ENCODE data around the gene SORBS2.
"Not testable (repeated sequence)": the region's sequence is repeated elsewhere in the genome, so short reads cannot be mapped to it uniquely, and the experiment has no call there.

SORBS2 gene, protein sequence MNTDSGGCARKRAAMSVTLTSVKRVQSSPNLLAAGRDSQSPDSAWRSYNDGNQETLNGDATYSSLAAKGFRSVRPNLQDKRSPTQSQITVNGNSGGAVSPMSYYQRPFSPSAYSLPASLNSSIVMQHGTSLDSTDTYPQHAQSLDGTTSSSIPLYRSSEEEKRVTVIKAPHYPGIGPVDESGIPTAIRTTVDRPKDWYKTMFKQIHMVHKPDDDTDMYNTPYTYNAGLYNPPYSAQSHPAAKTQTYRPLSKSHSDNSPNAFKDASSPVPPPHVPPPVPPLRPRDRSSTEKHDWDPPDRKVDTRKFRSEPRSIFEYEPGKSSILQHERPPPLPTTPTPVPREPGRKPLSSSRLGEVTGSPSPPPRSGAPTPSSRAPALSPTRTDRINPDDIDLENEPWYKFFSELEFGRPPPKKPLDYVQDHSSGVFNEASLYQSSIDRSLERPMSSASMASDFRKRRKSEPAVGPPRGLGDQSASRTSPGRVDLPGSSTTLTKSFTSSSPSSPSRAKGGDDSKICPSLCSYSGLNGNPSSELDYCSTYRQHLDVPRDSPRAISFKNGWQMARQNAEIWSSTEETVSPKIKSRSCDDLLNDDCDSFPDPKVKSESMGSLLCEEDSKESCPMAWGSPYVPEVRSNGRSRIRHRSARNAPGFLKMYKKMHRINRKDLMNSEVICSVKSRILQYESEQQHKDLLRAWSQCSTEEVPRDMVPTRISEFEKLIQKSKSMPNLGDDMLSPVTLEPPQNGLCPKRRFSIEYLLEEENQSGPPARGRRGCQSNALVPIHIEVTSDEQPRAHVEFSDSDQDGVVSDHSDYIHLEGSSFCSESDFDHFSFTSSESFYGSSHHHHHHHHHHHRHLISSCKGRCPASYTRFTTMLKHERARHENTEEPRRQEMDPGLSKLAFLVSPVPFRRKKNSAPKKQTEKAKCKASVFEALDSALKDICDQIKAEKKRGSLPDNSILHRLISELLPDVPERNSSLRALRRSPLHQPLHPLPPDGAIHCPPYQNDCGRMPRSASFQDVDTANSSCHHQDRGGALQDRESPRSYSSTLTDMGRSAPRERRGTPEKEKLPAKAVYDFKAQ (N-terminal part only)

DNA sequence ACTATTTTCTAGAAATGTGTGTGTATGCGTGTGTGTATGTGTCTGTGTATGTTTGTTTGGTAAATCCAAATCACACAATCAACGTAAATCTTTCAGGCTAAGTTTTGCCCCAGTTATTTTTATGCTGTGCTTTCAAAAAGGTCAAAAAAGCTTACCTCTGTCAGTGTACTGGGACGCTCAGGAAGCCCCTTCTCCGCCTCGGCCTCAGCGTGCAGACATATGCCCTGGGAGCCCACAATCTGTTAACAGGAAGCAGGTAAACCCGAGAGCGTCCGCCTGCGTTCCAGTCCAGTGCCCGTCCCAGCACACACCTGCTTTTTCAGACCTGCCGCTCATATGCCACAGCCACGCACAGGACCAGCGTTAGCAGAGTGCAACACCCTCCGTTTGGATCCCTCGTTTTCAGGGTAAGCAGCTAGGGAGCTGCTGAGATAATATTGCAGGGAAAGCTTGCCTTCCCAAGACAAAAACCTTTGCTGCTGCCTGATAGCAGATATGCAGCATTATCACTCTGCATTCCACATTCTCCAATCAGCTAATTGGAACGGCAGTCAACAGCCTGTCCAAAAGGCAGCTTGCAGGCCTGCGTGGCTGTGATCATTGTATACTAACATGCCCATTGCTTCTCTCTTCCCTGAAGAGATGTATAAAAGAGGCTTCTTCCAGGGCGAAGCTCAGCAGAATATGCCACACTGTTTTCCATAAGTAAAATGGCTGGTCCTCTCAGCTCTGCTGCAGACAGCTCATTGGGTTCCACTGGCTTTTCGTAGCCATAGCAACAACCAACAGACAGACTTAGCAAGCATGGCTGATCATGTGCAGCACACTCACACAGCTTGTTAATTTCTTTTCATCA lies at the start of gene SORBS2:
Gene SORBS2, minus strand, starts transcription at position 686 of the 856 bp plus-strand sequence. CDS start 121,623 bp downstream, outside the sequence.
- peak; percentile 18 for DNase-seq (ENCODE audit: low read depth)

DNA sequence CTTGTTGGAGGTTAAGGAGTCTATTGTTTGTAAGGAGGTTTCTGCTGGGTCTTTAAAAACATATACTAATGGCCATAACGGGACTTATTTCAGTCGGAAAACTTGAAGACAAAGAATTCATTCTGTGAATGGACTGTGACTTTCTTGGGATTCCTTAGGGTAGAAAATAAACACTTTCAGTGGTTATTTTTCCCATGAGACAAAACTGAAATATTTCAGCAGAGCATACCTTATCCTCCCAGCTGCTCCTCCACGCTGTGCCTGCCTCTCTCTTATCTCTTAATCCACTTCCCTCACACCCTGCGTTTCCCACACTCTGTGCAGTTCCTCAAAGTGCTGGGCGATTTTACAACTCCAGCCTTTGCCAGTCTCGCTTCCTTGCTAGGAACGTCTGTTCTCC lies 47.1 kb upstream of the SORBS2 start:
- DNase-seq (ENCODE audit: low read depth) = no peak

DNA sequence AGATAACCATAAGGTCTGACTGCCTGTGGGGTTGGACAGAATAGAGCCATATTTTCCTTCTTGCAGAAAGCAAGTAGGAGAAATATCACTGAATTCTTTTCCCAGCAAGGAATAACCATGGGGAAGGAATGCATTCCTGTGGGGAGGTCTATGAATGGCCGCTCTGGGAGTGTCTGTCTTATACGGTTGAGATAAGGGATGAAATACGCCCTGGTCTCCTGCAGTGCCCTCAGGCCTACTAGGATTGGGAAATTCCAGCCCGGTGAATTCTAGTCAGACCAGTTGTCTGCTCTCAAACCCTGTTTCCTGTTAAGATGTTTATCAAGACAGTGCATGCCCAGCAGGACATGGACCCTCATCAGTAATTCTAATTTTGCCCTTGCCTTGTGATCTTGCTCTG lies 45.6 kb upstream of the SORBS2 start:
- DNase-seq (ENCODE audit: low read depth) = not testable (repeated sequence)

DNA sequence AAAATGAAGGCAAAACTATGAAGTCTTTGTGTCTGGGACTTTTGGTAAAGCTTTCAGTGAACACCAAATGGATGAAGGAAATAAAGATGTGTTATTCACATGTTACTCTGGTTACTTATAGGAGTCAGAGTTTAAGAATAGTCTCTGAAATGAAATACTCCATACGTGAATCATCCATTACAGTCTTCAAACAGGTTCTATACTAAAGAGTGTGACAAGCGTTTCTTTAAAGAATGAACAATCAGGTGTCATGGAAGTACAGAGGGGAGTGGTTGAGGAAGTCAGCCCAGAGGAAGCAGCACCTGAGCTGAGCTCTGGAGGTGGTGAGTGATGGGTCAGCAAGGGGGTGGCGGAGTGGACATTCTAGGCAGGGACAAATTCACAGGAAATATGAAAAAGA lies 41.8 kb upstream of the SORBS2 start:
- DNase-seq (ENCODE audit: low read depth) = no peak

DNA sequence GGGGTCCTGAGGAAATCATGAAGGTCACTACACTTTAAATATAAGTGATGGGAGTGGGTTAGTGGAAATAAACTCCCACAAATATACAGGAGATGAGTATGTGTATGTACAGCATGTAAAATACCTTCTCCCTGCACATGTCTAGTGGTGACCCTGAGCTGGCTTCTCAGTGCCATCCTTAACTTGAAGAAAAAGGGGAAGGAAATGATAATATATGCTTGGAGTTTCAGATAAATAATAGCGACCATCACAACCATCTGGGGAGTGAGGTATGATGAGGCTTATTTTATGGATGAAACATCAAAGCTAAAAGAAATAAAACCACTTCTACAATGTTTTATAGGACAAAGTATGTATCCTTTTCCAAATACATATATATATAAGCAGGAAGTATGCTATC lies 41.0 kb upstream of the SORBS2 start:
- no peak for DNase-seq (ENCODE audit: low read depth)

DNA sequence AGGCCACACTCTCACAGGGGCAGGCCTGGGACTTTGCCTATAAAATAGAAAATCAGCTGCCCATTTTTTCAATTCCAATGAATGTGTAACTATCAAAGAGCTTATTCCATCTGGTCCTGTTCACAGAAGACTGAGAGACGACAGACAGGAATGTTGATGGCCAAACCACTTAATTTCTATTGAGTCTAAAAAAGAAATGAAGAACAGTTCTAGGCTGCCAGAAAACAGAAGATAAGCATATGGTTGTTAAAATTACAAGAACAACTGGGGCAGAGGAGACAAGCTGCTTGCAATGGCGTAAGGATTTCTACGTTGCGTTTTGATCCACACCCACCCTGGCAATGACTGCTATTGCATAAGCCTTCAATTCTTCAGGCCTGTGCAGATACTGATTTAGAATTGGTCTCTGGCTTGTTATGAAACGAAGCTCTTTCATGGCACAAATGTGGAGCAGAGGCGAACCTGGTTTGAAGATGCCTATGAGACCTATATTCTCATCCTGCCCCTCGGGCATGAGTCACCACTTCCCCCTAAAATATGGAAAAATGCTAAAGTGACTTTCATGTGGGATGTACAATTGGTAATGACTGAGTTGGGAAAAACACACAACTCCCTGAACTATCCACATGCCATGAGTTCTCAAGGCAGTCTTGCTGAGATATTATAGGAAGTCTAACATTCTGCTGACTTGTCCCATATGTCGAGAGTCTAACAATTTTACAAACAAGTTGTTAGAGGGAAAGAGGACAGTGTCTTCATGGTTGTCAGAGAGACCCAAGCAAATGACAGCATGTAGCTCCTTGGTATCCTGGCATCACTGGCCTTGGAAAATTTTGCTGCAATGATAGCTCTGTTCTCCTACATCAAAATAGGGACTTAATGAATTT lies 37.9 kb upstream of the SORBS2 start:
- DNase-seq (ENCODE audit: low read depth) = peak; percentile 30

DNA sequence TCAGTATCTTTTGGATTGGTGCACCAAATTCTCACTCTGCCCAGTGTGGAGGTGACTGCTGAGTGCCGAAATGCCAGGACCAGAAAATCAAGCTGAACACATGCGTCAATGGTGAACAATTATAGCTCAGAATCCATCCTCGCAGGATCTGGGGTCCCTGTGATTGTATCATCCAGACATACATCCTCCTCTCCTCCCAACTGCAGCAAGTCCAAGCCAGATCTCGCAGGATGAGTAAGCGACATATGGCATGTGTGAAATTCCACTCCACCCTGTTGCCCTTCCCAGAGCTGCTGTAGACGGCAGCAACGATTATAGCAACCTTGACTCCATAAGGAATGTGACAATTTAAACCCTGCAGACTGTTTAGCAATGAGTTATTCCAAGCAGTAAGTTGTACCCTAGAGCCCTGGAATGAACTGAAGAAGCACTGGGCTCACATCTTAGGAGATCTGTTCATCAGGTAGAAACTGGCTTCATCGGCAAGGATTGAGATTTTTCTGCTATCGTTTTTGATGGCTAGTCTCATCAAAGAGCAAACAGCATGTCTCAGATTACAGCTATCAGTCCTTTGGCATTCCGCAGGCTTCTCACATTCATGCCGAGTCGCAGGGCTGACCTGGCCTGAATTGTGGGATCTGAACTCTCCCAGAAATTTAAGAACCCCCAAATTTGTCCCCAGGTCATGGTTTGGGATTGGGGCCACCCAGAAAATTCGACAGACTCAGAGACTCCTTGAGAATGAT lies 35.5 kb upstream of the SORBS2 start:
- DNase-seq (ENCODE audit: low read depth) = peak; percentile 57

DNA sequence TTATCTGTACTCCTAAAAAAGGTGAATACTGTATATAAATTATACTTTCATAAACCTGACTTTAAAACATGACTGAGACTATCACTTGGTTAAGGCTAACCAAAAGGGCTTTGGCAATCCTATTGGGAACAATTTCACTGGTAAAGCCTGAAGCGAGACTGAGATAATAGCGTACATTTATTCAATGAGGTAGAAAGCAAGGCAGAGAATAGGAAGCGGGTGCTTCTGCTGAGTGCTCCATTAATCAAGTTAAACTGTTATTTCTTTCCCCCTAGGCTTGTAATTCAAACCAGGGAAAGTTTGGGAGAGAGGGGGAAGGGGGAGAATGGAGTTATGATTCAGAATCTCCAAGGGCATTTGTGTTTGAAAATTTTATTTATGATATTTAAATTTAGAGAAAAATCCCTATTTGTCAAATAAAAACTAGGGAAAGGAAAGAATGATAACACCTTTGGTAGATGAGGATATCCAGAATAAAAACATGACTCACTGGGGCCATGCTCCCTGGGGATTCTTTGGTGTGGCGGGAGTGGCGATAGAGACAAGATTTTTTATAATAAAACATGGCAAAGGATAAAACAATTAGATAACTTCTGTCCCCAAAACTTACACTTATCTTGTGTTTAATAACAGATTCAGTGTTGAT lies 34.6 kb upstream of the SORBS2 start:
- DNase-seq (ENCODE audit: low read depth) = no peak

DNA sequence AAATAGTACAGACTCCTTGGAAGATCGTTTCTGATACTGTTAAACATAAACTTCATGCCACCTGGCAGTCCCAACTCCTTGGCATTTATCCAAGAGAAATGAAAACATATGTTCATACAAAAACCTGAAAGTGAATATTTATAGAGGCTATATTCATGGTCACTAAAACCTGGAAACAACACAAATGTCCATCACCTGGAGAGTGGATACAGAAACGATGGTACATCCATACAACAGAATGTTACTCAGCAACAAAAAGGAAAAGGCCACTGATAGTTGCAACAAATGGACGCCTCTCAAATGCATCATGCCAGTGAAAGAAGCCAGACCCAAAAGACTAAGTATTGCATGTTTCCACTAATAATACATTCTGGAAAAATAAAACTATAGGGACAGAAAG lies 34.0 kb upstream of the SORBS2 start:
- no peak for DNase-seq (ENCODE audit: low read depth)

DNA sequence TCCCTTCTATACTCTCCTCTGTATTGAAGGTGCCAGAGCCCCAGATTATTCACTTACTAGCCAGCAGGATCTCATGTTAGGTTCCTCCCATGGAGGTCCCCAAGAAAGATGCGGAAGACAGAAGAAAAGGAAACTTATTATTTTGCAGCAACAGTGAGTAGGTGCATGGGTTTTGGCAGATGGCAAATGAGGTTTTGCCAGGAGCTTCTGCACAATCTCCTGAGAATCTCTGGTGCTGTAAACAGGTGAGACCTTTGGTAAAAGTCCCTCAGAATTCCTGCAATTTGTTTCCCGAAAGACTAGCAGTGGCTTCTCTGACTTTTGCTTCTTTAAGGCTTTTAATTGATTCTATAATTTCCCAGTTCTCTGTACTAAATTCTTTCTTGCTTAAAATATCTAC lies 29.5 kb upstream of the SORBS2 start:
- DNase-seq (ENCODE audit: low read depth) = no peak

DNA sequence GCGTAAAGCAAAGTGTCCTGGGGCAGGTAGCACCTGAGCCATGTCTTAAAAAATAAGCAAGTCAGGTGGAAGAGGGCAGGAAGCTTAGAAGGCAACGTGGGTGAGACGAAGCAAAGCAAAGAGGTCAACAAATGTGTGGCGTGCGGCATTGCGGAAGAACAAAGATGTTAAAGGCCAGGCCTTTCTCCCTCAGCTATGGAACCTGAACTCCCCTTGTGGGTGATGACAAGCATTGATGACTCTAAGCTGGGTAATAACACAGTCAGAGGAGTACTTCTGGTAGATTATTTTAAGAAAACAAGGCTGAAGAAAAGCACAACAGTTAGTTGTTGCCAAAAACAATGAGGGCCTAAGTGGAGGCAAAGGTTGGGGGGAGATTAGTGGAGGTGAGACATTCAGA lies 29.0 kb upstream of the SORBS2 start:
- DNase-seq (ENCODE audit: low read depth) = no peak

DNA sequence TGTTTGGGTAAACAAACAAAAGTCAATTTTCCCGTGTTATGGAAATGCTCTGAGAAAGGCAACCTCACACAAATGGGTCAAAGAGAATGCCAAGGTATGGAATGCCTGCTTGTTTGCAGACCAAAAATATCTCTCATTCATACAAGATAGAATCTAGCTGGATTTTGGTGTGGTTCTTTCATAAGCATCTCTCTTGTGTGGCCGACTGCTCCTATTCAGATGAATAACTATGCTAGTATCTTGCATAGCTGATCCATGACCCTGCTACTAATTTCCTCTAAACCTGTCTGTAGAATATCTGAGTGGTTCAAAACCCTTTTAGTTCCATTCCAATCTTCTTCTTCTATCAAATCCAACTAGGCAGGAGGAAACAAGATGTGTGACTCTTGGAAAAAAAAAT lies 28.2 kb upstream of the SORBS2 start:
- DNase-seq (ENCODE audit: low read depth) = no peak

DNA sequence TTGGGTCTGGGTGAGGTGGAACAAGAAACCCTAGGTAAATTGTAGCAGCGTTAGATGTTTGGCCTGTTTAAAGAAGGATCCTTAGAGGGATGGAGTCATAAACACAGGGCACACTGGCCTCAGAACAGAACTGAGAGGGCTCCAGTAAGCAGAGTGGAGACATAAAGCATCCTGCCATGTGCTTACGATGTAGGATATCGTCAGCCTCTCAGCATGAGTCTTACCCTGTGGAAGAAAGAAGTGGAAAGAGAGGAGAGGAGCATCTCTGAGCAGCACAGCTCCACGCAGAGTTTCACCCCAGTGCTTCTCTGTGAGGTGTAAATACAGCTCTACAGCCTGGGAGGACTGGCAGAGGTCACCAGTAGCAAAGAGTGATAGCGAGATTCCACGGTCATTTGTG lies 27.8 kb upstream of the SORBS2 start:
- DNase-seq (ENCODE audit: low read depth) = no peak

DNA sequence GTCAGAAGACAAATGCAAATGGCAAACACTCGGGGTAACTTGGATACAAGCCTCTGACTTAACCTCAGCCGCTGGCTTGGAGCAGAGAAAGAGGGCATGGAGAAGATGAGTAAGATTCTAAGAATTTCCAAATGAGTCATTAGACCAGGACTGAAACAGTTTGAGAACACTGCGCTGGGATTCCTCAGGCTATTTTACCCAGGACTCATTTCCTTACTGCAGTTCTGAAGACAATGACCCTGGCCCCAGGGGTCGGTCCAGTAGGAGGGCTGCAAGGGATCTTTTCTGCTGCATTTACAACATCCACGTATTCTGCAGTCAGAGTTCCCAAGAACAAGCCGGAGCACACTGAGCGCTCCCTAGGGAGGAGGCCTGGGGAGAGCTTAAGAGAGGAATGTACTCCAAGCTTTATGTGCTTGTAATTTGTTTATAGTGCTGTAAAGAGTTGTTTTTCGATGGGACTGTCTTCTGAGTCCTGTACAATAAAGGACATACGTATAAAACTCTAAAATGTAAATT lies 27.3 kb upstream of the SORBS2 start:
- DNase-seq (ENCODE audit: low read depth) = peak; percentile 95

DNA sequence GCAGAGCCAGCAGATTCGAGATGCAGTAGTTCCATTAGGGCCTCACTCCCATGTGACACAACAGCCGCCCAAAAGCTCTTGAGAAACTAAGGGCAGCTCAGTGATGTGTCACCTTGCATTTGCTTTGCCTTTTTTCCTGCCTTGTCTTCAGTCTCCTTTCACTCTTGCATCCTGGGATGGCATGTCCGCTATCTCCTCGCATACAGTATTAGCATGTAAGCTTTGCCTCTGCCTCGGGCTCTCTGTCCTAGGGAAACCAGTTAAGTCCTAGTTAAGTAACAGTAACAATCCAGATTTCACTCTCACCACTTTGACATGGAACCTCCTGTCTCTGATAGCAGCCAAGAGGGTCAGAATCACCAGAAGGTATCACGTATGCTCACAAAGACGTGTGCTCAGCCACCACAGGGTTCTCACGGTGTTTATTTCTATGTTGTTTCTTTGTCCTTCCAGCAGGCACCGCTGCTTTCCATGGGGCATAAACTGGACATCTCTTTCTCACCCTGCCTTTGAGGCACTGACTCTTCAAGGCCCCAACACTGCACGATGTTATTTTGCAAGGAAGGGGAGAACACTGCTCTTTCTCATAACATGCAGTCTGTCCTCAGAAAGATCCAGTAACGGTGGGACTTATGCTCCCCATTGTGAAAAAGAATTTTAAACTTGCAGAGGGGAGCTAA lies 26.7 kb upstream of the SORBS2 start:
- DNase-seq (ENCODE audit: low read depth) = no peak

DNA sequence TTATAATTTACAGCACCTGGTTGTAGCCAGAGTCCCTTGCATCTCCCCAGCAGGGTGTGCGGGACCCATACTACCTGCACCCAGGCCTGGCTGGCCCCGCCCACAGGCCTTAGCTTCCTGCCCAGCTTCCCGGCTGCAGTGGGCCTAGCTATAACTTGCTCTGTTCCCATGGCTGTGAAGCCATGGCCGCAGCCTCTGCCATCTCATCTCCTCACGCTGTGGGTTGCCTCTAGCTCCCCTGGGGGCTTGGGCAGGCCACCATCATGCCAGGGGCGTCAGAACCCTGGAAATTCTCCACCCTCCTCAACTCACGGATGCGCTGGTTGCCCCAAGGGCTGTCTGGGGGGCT lies 26.1 kb upstream of the SORBS2 start:
- DNase-seq (ENCODE audit: low read depth) = no peak

DNA sequence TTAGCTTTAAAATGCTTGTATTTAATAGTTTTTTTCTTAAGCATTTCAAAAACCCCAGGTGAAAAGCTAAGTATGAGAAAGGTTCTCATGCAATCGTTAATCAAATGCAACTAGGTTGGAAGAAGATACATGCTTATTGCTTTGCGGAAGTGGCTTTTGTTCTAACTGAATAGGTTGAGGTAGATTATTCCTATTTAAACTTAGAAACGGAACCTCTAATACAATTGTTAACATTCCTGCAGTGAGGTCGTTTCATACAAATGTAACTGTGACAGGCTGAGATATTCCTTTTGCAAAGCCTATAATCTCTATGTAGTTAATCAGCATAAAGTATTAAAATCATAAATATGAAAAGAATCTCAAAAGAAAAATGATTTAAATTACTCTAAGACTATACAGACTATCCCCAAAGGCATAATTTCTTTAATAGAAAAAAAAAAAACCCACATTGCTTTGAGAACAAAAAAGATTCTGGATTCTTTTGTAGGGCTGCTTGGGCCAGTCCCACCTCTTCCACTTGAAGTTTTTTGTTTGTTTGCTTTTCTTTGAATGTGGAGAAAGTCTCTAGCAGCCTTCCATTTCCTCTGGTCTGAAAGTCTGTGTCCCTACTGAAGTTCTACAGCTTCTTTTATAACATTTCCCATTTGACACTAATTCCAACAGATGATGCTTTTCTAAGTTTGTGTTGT lies 25.6 kb upstream of the SORBS2 start:
- no peak for DNase-seq (ENCODE audit: low read depth)
